ENCODE data around the gene EPHA4.

EPHA4 gene

DNA sequence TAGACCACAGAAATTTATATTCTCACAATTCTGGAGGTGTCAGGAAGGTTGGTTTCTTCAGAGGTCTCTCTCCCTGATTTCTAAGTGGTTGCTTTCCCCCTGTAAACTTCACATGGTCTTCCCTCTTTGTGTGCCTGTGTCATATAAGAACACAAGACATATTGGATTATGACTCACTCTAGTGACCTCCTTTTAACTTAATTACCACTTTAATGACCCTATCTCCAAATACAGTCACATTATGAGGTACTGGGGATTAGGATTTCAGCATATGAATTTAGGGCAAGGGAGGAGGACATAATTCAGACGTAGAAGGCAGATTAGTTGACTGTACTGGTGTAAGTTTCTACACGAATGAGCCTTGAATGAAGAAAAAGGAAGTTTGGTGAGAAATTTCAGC lies 38.2 kb upstream of the EPHA4 start:
- TF ChIP-seq, protein P1, sequence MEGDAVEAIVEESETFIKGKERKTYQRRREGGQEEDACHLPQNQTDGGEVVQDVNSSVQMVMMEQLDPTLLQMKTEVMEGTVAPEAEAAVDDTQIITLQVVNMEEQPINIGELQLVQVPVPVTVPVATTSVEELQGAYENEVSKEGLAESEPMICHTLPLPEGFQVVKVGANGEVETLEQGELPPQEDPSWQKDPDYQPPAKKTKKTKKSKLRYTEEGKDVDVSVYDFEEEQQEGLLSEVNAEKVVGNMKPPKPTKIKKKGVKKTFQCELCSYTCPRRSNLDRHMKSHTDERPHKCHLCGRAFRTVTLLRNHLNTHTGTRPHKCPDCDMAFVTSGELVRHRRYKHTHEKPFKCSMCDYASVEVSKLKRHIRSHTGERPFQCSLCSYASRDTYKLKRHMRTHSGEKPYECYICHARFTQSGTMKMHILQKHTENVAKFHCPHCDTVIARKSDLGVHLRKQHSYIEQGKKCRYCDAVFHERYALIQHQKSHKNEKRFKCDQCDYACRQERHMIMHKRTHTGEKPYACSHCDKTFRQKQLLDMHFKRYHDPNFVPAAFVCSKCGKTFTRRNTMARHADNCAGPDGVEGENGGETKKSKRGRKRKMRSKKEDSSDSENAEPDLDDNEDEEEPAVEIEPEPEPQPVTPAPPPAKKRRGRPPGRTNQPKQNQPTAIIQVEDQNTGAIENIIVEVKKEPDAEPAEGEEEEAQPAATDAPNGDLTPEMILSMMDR (conservative IDR thresholded peaks at IDR 0.05), result no peak
- peak overlapping the region; percentile 48 for H3K27ac ChIP-seq

DNA sequence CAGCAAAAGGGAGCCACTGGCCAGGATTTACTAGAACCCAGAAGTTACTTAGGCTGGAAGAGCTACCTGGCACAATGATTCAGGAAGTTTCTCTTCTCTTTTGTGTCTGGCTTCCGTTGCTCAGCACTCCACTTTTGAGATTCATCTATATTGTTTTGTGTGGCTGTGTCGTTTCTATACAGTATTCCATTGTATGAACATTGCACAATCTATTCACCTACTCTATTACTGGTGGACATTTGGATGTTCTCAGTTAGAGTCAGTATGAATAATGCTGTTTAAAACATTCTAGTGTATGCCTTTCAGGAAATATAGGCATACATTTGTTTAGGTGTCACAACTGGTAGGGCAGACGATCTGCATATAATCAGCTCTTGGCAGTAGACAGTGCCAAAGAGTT lies 36.3 kb upstream of the EPHA4 start:
- no peak overlapping the region for H3K27ac ChIP-seq
- TF ChIP-seq, protein P1 (conservative IDR thresholded peaks at IDR 0.05), result no peak

DNA sequence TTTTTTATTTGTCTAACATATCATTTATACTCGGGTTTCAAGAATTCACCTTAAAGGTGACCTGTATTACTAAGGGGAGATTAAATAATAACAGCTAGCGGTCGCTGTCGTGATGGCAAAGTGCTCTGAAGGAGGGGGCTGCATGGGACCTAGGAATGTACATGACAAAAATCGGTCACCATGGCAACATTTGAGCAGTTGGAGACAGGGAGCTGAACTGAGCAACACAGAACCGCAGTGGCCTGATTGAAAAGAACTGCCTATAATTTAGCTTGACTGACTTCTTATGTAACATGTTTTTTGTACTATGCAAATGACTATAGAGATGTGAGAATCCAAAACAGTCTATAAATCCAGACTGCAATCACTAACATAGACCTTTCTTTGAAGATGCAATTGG lies 34.3 kb upstream of the EPHA4 start:
- H3K27ac ChIP-seq, result no peak overlapping the region
- TF ChIP-seq, protein P1 (conservative IDR thresholded peaks at IDR 0.05), result no peak

GRCh38 chr2:221605751-221606240 lies 33.7 kb upstream of the EPHA4 start:
- no peak overlapping the region for H3K27ac ChIP-seq
- TF ChIP-seq, protein P1 (conservative IDR thresholded peaks at IDR 0.05), result no peak

DNA sequence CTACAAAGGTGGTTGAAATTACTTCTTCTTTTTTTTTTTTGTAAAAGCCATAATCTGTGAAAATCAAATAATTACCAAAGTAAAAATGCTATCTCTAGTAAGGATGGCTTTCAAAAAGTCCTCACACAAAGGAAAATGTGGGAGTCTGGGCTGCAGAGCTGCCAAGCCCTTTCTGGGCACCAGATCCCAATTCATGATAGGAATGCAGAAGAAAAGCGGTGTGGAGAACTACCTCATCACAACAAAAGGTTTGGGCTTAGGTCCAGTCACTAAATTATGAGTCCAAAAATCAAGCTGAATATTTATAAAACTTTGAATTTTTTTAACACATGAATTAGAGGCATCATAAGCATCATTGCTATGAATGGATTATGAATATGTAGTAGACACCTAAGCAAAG lies 30.8 kb upstream of the EPHA4 start:
- TF ChIP-seq, protein P1 (conservative IDR thresholded peaks at IDR 0.05), result no peak
- no peak overlapping the region for H3K27ac ChIP-seq

- no peak overlapping the region for H3K27ac ChIP-seq
- TF ChIP-seq, protein P1 (conservative IDR thresholded peaks at IDR 0.05), result no peak
These were observed 29.3 kb upstream of the EPHA4 start for GRCh38 chr2:221601376-221601775.

DNA sequence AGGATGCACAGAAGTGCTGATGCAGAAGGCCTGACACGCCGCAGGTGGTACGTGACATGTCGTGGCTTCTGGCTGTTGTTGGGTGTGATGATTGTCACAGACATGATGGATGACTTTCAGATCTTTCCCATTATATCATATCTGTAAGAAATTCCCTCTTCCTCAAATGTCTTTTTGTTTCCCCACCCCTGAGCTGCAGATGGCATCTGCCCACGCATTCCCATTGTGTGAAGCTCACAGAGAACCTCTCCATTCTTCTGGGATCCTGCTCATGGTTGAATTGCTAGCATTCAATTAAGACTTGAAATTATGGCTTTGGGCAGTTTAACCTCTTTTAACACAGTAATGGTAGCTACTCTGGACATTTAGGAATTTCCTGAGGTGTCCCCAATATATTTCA lies 28.3 kb upstream of the EPHA4 start:
- TF ChIP-seq, protein P1 (conservative IDR thresholded peaks at IDR 0.05), result no peak
- H3K27ac ChIP-seq, result no peak overlapping the region
